GM19463 (cell line): ENCODE results near the gene YPEL4.

Experiments
- ATAC-seq: cut with Tn5 transposase; IDR thresholded peaks from one replicate; pipeline ENCODE4 v1.9.1; 2021; ENCODE audit warnings: mild to moderate bottlenecking, moderate library complexity; ENCODE audit not compliant: unreplicated experiment

YPEL4 gene

DNA sequence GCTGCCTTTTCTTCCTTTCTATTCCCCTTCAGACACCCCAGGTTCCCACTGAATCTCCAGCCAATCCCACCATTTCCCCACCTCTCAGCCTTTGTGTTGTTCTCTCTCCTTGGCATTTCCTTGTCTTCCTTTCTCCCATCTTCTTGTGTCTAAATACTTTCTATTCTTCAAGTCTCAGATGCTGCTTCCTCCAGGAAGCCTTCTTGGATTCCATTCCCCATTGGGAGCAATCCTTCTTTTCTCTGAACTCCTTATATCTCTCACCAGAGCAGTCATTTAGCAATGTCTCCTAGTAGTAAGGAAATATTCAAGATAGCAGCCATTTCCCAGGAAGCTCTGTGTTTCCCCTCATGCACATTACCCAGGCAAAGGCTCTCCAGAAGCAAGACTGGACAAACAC is 15.4 kb downstream of the YPEL4 start:
- no peak for ATAC-seq

DNA sequence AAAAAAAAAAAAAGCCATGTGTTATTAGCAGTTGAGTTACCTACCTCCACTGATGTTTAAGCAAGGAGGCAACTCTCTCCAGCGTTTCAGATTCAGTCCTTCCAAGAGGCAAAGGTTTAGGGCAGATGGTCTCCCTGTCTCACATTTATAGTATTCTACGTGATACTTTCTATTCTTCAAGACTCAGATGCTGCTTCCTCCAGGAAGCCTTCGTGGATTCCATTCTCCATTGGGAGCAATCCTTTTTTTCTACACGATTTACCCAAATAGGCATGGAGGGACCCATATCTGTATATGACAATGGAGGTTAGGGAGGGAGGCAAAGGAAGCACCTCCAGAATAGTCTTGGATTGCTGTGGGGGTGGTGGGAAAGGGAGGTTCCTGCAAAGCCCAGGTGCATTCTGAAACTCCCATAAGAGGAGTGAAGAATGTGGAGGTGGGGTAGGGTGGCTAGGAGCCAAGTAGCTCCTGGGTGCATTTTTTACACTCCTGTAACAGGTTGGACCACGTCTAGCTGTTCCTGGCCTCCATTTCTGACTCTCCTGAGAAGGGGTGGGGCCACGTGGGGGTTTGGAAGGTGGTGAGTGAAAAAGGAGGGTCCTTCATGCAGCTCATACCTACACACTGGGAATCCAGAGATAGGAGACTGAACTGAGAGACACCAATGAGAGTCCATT is 16.2 kb downstream of the YPEL4 start:
- ATAC-seq = no peak

DNA sequence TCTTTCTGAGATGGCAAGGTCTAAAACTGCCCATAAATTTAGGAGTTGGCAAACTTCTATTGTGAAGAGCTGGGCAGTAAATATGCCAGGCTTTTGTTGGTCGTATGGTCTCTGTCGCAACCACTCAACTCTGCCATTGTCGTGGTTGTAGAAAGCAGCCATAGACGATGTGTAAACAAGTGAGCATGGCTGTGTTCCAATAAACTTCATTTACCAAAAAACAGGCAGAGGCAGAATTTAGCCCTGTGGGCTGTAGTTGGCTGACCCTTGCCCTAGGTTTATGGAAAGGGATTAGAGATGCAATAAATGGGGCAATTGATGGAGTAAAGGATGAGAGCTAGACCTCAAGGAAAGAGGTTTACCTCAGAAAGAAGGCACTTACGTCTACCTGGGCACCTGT is 17.6 kb downstream of the YPEL4 start:
- ATAC-seq = no peak

GRCh38 chr11:57630171-57630570 is 19.5 kb downstream of the YPEL4 start:
- no peak for ATAC-seq

GRCh38 chr11:57626895-57627294 is 22.8 kb downstream of the YPEL4 start:
- no peak for ATAC-seq

GRCh38 chr11:57624864-57625263 is 24.8 kb downstream of the YPEL4 start:
- no peak for ATAC-seq

- no peak for ATAC-seq
Observed at GRCh38 chr11:57622263-57622662, 27.4 kb downstream of the YPEL4 start.

DNA sequence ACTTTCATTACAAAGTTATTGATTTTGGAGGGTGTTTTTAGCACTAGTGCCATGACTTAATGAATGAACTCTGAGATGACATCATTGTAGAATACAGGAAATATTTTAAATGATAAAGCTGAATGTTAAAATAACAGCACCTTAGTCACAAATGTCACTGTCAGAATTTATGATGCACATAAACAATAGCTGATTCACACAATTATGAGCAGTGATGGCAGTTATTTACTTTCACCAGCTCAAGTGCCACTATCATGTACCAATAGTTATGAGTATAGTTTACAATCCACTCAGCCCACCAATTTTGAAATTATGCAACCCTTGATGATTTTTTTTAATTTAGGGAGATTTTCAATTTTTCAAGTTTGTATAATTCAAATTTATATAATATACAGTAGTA is 29.2 kb downstream of the YPEL4 start:
- no peak for ATAC-seq

GRCh38 chr11:57619331-57619730 is 30.4 kb downstream of the YPEL4 start:
- ATAC-seq = no peak

- no peak for ATAC-seq
Observed at GRCh38 chr11:57618438-57618837, 31.3 kb downstream of the YPEL4 start.

- ATAC-seq = no peak
Observed at GRCh38 chr11:57616595-57616994, 33.1 kb downstream of the YPEL4 start.

- ATAC-seq = no peak
Observed at GRCh38 chr11:57615308-57615707, 34.4 kb downstream of the YPEL4 start.

DNA sequence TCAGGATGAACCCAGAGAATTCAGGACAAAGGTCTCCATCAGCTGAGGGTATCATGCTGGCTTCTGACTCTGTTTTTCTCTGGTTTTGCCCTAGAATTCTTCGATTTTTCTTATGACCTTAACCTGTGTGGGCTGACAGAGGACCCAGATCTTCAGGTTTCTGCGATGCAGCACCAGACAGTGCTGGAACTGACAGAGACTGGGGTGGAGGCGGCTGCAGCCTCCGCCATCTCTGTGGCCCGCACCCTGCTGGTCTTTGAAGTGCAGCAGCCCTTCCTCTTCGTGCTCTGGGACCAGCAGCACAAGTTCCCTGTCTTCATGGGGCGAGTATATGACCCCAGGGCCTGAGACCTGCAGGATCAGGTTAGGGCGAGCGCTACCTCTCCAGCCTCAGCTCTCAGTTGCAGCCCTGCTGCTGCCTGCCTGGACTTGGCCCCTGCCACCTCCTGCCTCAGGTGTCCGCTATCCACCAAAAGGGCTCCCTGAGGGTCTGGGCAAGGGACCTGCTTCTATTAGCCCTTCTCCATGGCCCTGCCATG is 35.4 kb downstream of the YPEL4 start:
- ATAC-seq = no peak

- no peak for ATAC-seq
Observed at GRCh38 chr11:57610170-57610569, 39.5 kb downstream of the YPEL4 start.

- no peak for ATAC-seq
Observed at GRCh38 chr11:57605028-57605420, 44.7 kb downstream of the YPEL4 start.

GRCh38 chr11:57604296-57605027 is 45.2 kb downstream of the YPEL4 start:
- ATAC-seq = no peak

GRCh38 chr11:57601297-57601696 is 48.4 kb downstream of the YPEL4 start:
- no peak for ATAC-seq

DNA sequence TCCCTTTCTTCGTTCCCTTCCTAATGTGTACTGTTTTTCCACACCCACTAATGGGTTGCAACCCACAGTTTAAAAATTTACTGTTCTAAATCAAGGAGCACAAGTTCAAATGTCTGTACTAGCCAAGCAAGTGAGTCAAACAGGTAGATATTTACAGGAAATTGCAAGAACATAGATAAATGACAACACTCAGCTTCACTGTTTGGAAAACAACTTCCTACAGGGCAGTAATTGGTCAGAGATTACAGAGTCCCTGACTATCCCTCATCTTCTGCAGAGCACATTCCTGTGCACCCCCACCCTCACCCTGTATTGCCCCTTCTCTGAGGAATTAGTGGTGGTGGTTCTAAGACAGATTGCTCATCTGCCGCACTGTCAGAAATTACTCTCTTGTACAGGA is 50.3 kb downstream of the YPEL4 start:
- no peak for ATAC-seq

DNA sequence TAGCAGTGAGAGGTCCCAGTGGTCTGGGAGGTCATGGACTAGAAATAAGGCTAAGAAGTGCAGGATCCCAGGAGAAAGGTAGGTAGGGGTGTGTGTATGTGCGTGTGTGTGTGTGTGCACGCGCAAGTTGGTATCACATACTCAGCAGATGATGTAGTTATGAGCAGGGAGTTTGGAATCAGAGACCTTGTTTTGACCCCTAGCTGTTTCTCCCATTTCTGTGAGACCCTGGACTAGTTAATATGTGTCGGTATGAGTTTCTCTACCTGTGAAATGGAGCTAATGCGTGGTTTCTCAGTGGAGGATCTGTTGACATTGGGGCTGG is 50.9 kb downstream of the YPEL4 start:
- no peak for ATAC-seq

GRCh38 chr11:57597916-57598830 is 51.5 kb downstream of the YPEL4 start:
- no peak for ATAC-seq

GRCh38 chr11:57597461-57597915 is 52.2 kb downstream of the YPEL4 start, which contains the start of gene SERPING1:
Gene SERPING1 (plus strand): TSS chr11:57597685. CDS start chr11:57598271, 586 bp downstream.
- no peak for ATAC-seq
